ENCODE results near the gene ARID3A. TPM values are rescaled to one million over a fixed set of nuclear protein-coding genes. Genes with fewer than 3 reads are reported as not detected.
"Not testable (repeated sequence)": the region's sequence is repeated elsewhere in the genome, so short reads cannot be mapped to it uniquely, and the experiment has no call there.

Gene ARID3A
- total RNA-seq, 1 experiment from 2014 or later: 28.9 TPM

DNA sequence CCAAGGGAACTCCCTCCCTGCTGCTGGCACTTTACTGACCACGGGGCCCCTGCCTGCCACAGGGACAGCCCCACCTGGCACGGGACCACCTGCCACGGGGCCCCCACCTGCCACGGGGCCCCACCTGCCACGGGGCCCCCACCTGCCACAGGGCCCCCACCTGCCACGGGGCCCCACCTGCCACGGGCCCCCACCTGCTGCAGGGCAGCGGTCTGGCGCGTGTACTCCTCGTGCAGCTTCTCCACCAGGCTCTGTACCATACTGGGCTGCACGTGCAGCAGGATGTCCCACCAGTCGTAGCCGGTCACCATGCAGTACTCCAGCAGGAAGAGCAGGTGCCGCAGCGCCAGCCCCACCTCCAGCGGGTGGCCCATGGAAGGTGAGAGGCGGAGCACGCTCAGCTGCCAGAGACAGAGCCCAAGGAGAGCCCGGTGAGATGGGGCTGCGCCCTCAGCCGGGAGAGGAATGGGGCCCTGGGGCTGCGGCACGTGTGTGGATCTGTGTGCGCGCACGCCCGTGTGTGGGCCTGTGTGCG lies 49.0 kb upstream of the ARID3A start:
- DNase-seq (ENCODE audit: low read depth, low spot score) (no peak), ATAC-seq (no peak)
- H3K4me3 ChIP-seq (ENCODE audit: low read depth in 2 of 2, low read length in 2 of 2): no peak overlapping the region
- intact Hi-C loops (cut with micrococcal nuclease; ENCODE audit: unreplicated experiment): no loop called here
- no TSS peak for BruUV-seq (replicated peaks)
- H3K36me3 ChIP-seq (ENCODE audit: control insufficient read depth, insufficient read depth, low read length): no peaks in the 10 kb centered on the region
- H3K27me3 ChIP-seq (ENCODE audit: control insufficient read depth, insufficient read depth, low read length): no peaks in the 10 kb centered on the region
- no peaks in the 10 kb centered on the region for H3K4me1 ChIP-seq (ENCODE audit: control insufficient read depth, insufficient read depth, low read length)
- no peaks in the 10 kb centered on the region for H3K9me3 ChIP-seq (ENCODE audit: control insufficient read depth, insufficient read depth, low read depth, low read length)
- POLR2A ChIA-PET: no interaction called here
- CTCF ChIA-PET: interaction anchor here (0.6 kb wide), 1 partner anchor 367 kb away, joined by 3 read pairs; no protein-coding TSS in a partner anchor
- no peak overlapping the region for H3K27ac ChIP-seq (ENCODE audit: low read length)
- in situ Hi-C loops (cut with HindIII; ENCODE audit: low pct_unique_long_range_greater_than_20kb, low sequenced_read_pairs): no loop called here
- TF ChIP-seq TCF7L2 (IDR thresholded peaks at IDR 0.05; ENCODE audit: low read depth, low read length) (no peak), SIN3A (IDR thresholded peaks at IDR 0.05; ENCODE audit: borderline replicate concordance, insufficient read depth, low read depth, low read length) (no peak), POLR2AphosphoS5 (IDR thresholded peaks at IDR 0.05; ENCODE audit: low read depth, low read length) (no peak)
- TF ChIP-seq, protein P1, sequence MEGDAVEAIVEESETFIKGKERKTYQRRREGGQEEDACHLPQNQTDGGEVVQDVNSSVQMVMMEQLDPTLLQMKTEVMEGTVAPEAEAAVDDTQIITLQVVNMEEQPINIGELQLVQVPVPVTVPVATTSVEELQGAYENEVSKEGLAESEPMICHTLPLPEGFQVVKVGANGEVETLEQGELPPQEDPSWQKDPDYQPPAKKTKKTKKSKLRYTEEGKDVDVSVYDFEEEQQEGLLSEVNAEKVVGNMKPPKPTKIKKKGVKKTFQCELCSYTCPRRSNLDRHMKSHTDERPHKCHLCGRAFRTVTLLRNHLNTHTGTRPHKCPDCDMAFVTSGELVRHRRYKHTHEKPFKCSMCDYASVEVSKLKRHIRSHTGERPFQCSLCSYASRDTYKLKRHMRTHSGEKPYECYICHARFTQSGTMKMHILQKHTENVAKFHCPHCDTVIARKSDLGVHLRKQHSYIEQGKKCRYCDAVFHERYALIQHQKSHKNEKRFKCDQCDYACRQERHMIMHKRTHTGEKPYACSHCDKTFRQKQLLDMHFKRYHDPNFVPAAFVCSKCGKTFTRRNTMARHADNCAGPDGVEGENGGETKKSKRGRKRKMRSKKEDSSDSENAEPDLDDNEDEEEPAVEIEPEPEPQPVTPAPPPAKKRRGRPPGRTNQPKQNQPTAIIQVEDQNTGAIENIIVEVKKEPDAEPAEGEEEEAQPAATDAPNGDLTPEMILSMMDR (IDR thresholded peaks at IDR 0.05): no peak
- TF ChIP-seq, protein P2, sequence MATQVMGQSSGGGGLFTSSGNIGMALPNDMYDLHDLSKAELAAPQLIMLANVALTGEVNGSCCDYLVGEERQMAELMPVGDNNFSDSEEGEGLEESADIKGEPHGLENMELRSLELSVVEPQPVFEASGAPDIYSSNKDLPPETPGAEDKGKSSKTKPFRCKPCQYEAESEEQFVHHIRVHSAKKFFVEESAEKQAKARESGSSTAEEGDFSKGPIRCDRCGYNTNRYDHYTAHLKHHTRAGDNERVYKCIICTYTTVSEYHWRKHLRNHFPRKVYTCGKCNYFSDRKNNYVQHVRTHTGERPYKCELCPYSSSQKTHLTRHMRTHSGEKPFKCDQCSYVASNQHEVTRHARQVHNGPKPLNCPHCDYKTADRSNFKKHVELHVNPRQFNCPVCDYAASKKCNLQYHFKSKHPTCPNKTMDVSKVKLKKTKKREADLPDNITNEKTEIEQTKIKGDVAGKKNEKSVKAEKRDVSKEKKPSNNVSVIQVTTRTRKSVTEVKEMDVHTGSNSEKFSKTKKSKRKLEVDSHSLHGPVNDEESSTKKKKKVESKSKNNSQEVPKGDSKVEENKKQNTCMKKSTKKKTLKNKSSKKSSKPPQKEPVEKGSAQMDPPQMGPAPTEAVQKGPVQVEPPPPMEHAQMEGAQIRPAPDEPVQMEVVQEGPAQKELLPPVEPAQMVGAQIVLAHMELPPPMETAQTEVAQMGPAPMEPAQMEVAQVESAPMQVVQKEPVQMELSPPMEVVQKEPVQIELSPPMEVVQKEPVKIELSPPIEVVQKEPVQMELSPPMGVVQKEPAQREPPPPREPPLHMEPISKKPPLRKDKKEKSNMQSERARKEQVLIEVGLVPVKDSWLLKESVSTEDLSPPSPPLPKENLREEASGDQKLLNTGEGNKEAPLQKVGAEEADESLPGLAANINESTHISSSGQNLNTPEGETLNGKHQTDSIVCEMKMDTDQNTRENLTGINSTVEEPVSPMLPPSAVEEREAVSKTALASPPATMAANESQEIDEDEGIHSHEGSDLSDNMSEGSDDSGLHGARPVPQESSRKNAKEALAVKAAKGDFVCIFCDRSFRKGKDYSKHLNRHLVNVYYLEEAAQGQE (IDR thresholded peaks at IDR 0.05; ENCODE audit: insufficient read depth in 1 of 2, low read depth in 2 of 2, low read length in 1 of 2): no peak

DNA sequence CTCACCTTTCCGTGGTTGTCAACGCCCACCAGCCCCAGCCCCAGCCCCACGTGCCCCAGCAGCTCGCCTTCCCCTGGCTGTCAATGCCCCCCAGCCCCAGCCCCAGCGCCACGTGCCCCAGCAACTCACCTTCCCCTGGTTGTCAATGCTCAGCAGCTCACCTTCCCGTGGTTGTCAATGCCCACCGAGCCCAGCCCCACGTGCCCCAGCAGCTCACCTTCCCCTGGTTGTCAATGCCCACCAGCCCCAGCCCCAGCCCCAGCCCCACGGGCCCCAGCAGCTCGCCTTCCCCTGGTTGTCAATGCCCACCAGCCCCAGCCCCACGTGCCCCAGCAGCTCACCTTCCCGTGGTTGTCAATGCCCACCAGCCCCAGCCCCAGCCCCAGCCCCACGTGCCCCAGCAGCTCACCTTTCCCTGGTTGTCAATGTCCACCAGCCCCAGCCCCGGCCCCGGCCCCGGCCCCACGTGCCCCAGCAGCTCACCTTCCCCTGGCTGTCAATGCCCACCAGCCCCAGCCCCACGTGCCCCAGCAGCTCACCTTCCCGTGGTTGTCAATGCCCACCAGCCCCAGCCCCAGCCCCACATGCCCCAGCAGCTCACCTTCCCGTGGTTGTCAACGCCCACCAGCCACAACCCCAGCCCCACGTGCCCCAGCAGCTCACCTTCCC lies 47.7 kb upstream of the ARID3A start:
- H3K27ac ChIP-seq (ENCODE audit: low read length); H3K4me1 ChIP-seq (ENCODE audit: control insufficient read depth, insufficient read depth, low read length); BruUV-seq (replicated peaks); H3K36me3 ChIP-seq (ENCODE audit: control insufficient read depth, insufficient read depth, low read length); H3K4me3 ChIP-seq (ENCODE audit: low read depth in 2 of 2, low read length in 2 of 2); intact Hi-C loops (cut with micrococcal nuclease; ENCODE audit: unreplicated experiment); DNase-seq (ENCODE audit: low read depth, low spot score); ATAC-seq; in situ Hi-C loops (cut with HindIII; ENCODE audit: low pct_unique_long_range_greater_than_20kb, low sequenced_read_pairs); H3K27me3 ChIP-seq (ENCODE audit: control insufficient read depth, insufficient read depth, low read length); POLR2A ChIA-PET; H3K9me3 ChIP-seq (ENCODE audit: control insufficient read depth, insufficient read depth, low read depth, low read length): not testable (repeated sequence)
- CTCF ChIA-PET: interaction anchor here (0.6 to 0.7 kb wide), 2 partner anchors 37 to 94 kb away, joined by 3 to 9 read pairs; no protein-coding TSS in a partner anchor

DNA sequence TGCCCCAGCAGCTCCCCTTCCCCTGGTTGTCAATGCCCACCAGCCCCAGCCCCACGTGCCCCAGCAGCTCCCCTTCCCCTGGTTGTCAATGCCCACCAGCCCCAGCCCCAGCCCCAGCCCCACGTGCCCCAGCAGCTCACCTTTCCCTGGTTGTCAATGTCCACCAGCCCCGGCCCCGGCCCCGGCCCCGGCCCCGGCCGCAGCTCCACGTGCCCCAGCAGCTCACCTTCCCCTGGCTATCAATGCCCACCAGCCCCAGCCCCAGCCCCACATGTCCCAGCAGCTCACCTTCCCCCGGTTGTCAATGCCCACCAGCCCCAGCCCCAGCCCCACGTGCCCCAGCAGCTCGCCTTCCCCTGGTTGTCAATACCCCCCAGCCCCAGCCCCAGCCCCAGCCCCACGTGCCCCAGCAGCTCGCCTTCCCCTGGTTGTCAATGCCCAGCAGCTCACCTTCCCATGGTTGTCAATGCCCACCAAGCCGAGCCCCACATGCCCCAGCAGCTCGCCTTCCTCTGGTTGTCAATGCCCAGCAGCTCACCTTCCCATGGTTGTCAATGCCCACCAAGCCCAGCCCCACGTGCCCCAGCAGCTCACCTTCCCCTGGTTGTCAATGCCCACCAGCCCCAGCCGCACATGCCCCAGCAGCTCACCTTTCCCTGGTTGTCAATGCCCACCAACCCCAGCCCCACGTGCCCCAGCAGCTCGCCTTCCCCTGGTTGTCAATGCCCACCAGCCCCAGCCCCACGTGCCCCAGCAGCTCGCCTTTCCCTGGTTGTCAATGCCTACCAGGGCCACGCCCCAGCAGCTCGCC lies 46.9 kb upstream of the ARID3A start:
- POLR2A ChIA-PET: interaction anchor here (0.7 kb wide), 2 partner anchors 17 to 20 kb away, joined by 4 to 5 read pairs; no protein-coding TSS in a partner anchor
- not testable (repeated sequence) for H3K36me3 ChIP-seq (ENCODE audit: control insufficient read depth, insufficient read depth, low read length); BruUV-seq (replicated peaks)

More for the DNA sequence above, 46.9 kb upstream of the ARID3A start:
- H3K4me1 ChIP-seq (ENCODE audit: control insufficient read depth, insufficient read depth, low read length); intact Hi-C loops (cut with micrococcal nuclease; ENCODE audit: unreplicated experiment); H3K27me3 ChIP-seq (ENCODE audit: control insufficient read depth, insufficient read depth, low read length); in situ Hi-C loops (cut with HindIII; ENCODE audit: low pct_unique_long_range_greater_than_20kb, low sequenced_read_pairs); H3K27ac ChIP-seq (ENCODE audit: low read length); ATAC-seq; H3K4me3 ChIP-seq (ENCODE audit: low read depth in 2 of 2, low read length in 2 of 2); H3K9me3 ChIP-seq (ENCODE audit: control insufficient read depth, insufficient read depth, low read depth, low read length); DNase-seq (ENCODE audit: low read depth, low spot score): not testable (repeated sequence)
- CTCF ChIA-PET: interaction anchor here (0.6 to 0.7 kb wide), 3 partner anchors 78 to 105 kb away, joined by 3 to 4 read pairs (median 4); no protein-coding TSS in a partner anchor

Data from Panc1 (cell line).